ENCODE data around the gene GNAT2.

GRCh38 chr1:109652402-109652801 lies 33.0 kb upstream of the GNAT2 start:
- TF ChIP-seq, protein P1, sequence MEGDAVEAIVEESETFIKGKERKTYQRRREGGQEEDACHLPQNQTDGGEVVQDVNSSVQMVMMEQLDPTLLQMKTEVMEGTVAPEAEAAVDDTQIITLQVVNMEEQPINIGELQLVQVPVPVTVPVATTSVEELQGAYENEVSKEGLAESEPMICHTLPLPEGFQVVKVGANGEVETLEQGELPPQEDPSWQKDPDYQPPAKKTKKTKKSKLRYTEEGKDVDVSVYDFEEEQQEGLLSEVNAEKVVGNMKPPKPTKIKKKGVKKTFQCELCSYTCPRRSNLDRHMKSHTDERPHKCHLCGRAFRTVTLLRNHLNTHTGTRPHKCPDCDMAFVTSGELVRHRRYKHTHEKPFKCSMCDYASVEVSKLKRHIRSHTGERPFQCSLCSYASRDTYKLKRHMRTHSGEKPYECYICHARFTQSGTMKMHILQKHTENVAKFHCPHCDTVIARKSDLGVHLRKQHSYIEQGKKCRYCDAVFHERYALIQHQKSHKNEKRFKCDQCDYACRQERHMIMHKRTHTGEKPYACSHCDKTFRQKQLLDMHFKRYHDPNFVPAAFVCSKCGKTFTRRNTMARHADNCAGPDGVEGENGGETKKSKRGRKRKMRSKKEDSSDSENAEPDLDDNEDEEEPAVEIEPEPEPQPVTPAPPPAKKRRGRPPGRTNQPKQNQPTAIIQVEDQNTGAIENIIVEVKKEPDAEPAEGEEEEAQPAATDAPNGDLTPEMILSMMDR (IDR thresholded peaks at IDR 0.05; ENCODE audit: low read depth, low read length, poor library complexity, severe bottlenecking) = no peak
- no peak for TF ChIP-seq EZH2phosphoT487 (IDR thresholded peaks at IDR 0.05; ENCODE audit: borderline replicate concordance, low read length)
